HG03097 (cell line): ENCODE results near the gene PASK.

ENCODE experiments used
- ATAC-seq: cut with Tn5 transposase; IDR thresholded peaks from one replicate; pipeline ENCODE4 v1.9.1; 2021; ENCODE audit not compliant: unreplicated experiment, low FRiP score

Gene PASK

DNA sequence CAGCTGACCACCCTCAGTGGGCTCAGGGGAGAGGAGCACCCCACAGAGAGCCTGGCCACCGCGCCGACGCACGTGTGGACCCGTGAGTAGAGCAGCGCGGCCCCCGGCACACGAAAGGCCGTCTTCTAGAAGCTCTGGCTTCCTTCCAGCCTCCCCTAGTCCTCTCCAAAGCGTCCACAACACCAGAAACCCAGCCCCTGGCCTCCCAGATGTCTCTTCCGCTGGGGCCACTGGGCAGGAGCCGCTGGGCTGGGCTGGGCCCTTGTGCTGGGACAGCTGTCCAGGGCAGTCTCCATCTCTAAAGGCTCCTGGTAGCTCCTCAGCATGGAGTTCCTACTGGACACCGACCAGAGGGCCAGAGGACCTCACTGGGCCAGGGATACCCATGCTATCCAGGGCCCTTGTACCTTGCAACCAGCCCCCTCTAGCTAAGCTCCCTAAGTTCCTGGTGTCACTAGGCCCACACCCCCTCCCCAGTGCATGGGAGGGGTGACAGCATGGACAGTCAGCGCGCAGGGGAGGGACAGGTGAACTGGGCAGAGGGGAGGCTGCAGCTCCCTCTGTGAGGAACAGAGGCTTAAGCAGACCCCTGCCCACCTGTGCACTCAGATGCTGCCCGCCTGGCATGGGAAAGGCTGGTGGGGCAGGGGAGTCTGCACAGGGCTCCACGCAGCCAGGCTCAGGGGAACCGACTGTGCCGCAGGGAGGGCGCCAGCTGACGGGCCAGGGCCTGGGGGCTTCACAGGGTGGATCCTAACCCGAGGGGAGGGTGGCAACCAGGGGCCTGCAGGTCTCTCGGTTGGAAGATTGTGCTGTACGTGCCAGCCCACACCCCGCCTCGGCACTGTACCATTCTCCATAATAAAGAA is 80.1 kb downstream of the PASK start:
- ATAC-seq, result no peak

DNA sequence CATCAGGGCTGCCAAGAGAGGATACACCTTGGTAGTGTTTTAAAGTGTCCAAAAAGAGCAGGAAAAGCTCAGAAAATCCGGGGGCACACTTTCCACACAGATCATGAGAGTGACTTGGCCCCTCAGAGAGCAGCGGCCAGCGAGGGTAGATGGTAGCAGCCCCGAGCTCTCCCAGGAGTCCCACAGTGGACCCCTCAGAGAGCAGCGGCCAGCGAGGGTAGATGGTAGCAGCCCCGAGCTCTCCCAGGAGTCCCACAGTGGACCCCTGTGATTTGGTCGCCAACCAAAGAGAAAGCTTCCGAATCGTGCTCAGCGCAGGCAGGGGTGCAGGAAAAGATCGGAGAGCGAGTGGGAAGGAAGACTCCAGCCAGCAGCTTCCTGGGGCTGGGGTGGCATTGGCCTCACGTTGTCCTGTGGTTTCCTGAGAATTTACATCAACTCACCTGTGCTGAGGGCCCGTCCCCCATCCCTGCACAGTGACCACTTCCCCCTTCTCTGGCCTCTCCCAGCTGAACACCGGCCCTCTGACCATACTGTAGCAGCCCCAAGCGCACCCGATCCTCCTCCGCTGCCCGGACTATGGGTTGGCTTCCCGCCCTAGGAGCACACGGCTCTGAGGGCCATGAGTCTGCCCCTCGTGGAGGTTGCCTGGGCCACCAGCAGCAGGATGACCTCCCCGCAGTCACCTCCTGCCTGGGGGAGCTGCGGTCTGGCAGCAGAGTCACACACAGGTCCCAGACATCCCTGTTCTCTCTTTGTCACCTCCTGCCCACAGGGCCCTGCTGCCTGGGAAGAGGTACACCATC is 80.9 kb downstream of the PASK start:
- no peak for ATAC-seq

- ATAC-seq, result no peak
These were observed 81.7 kb downstream of the PASK start for GRCh38 chr2:241067501-241068135.

- no peak for ATAC-seq
These were observed 82.4 kb downstream of the PASK start for GRCh38 chr2:241066893-241067341.

DNA sequence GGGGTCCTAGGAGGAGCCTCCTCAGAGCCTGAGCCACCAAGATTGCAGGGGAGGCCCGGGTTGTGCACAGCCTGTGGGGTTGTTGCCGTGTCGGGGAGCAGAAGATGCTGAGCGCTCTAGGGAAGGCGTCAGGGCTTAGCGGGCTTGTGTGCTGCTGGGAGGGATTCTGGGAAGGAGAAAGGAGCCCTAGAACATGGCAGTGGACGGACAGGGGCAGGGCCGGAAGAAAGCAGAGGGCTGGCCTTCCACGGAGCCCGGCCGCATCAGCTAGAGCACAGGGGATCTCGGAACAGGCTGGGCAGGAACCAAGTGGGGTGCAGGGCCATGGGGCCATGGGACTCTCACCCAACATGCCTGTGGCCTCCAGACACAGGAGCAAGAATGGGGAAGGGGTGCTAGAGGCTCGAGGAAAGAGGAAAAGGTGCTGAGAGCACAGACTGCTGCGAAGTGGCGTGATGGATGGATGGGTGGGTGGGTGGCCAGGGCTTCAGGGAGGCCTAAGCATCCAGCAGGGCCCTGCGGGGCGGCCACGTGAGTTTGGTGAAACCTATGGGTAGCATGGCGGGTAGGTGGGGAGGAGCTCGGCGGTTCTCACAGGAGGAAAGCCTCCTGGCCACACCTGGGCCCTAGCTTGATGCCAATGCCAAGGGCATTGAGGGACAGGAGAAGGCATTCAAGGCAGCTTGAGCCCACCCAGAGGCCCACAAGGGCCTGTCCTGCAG is 82.9 kb downstream of the PASK start:
- no peak for ATAC-seq

- ATAC-seq, result no peak
These were observed 83.9 kb downstream of the PASK start for GRCh38 chr2:241065355-241065803.

- ATAC-seq, result no peak
These were observed 84.4 kb downstream of the PASK start for GRCh38 chr2:241064802-241065354.

DNA sequence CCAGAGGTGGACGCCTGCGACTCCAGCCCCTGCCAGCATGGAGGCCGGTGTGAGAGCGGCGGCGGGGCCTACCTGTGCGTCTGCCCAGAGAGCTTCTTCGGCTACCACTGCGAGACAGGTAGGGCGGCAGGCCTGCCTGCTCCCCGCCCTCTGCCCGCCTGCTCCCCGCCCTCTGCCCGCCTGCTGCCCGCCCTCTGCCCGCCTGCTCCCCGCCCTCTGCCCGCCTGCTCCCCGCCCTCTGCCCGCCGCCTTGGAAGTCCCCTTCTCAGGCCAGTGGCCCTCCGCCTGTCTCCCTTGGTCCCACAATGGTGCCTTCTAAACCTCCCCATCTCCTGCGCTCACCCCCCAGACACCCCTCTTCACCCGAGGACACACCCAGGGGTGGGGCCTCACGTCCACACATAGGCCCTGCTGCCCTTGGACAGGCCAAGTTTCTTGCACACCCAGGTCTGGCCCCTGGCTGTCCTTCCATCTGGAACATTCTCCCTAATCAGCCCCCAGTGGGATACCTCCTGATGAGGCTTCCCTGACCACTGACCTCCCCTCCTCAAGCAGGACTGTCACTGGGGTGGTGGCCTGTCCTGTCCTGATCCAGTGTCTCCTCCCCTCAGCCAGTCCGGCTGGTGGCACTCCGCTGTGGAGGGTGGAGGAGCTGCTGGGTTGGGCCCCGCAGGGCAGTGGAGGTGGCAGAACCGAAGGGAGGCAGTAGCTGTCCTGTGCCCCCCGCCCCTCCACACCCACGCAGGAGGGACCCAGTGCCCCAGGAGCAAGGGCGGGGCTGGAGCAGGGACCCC is 85.1 kb downstream of the PASK start:
- no peak for ATAC-seq

- no peak for ATAC-seq
These were observed 85.7 kb downstream of the PASK start for GRCh38 chr2:241063587-241063986.

DNA sequence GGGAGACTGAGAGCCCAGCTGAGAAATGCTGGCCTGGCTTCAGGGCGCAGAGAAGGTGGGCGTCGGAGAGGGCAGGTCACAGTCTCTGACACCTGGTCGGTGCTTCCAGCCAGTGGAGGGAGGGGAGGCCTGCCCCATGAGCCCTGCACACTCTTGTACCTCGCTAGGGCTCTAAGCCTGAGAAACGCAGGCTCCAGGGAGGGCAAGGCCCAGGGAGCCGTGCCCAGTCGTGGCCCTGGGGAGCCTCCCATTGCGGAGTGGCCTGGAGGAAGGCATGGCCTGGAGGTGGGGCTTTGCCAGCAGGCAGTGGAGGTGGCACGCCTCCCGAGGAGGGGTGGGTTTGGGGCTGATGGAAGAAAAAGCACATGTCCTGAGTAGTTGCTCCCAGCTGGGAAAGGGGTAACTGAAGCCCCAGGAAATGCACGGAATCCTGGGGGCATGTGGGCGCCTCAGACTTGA is 86.2 kb downstream of the PASK start:
- no peak for ATAC-seq

DNA sequence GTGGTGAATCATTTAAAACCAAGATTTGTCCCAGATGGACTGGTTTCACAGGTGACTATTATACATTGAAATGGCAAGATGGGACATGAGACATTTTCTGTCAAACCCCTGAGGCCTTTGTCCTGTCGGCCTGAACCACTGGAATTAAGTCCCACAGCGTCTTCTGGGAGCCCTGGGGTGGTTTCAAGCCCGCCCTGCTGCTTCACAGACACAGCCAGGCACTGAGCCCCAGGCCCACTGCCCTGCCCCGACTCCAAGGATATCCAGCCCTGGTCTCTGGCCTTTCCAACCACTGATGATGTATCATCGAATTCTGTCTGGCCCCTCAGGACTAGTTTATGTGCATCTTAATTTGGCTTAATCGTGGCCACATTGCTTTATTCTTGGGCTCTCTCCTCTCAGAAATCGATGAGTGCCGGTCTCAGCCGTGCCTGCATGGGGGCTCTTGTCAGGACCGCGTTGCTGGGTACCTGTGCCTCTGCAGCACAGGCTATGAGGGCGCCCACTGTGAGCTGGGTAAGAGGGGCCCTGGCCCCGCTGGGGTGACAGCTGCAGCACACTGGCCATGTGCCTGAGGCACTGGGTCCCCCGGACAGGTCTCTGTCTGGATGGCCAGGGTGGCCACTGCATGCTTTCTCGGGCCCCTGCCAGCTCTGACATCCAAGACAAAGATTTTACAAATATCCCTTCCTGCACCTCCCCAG is 86.7 kb downstream of the PASK start:
- no peak for ATAC-seq

DNA sequence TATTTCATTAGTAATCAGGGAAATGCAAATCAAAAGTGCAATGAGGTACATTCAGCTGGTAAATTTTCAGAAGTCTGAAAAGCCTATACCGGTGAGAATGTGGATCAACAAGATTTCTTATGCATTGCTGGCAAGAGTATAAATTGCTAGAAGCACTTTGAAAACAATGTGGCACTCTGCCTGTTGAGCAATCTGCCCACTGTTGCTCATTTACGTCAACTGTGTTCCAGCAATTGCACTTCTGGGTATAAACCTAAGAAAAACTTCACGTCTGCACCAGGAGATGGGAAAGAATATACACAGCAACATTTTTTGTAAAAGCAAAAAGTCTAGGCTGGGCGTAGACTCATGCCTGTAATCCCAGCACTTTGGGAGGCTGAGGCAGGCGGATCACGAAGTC is 88.0 kb downstream of the PASK start:
- no peak for ATAC-seq
